T47D (cell line): ENCODE measurements around the gene MAPK6.
"Not testable (repeated sequence)": the region's sequence is repeated elsewhere in the genome, so short reads cannot be mapped to it uniquely, and the experiment has no call there.

ENCODE experiments used
- DNase-seq, 2 experiments: peaks; one replicate each; pipeline versions ENCODE4 v3.0.0 to v3.0.0-alpha.2; 2011 to 2012; ENCODE audit warnings: low read depth in 1 of 2, low spot score in 1 of 2
- JUND ChIP-seq: IDR thresholded peaks from 2 replicates; pipeline ENCODE4 v1.6.1; 2012; ENCODE audit warnings: low read depth
- in situ Hi-C: cut with HindIII; loops from 2 replicates; pipeline ENCODE4 v1.10.0; 2016; ENCODE audit warnings: low sequenced_read_pairs, low pct_unique_long_range_greater_than_20kb

Gene MAPK6

GRCh38 chr15:52018693-52019393 is at the start of gene MAPK6:
MAPK6 (plus strand) TSS chr15:52019219; CDS start chr15:52046461, 27,242 bp downstream.
- TF ChIP-seq JUND = no peak
- peak; percentile 95 for DNase-seq
- in situ Hi-C loops = no loop called here

GRCh38 chr15:51969728-51970127 is 49.3 kb upstream of the MAPK6 start:
- no peak for TF ChIP-seq JUND
- peak in 1 of 2 experiments; percentile 17 for DNase-seq
- in situ Hi-C loops = no loop called here

- DNase-seq = peak in 1 of 2 experiments; percentile 23
- no peak for TF ChIP-seq JUND
- in situ Hi-C loops = no loop called here
These were observed 48.7 kb upstream of the MAPK6 start for GRCh38 chr15:51970132-51970817.

- no peak for TF ChIP-seq JUND
- in situ Hi-C loops = no loop called here
- DNase-seq = no peak
These were observed 48.0 kb upstream of the MAPK6 start for GRCh38 chr15:51971032-51971374.

GRCh38 chr15:51971375-51972133 is 47.5 kb upstream of the MAPK6 start, which contains the start of gene LEO1:
LEO1 (minus strand) TSS chr15:51971778; CDS start chr15:51971745, 33 bp downstream.
- TF ChIP-seq JUND = no peak
- in situ Hi-C loops = no loop called here
- peak; percentile 89 to 98 for DNase-seq

- in situ Hi-C loops = no loop called here
- no peak for TF ChIP-seq JUND
- DNase-seq = no peak
These were observed 45.8 kb upstream of the MAPK6 start for GRCh38 chr15:51973220-51973619.

GRCh38 chr15:51973775-51974174 is 45.2 kb upstream of the MAPK6 start:
- TF ChIP-seq JUND = no peak
- no peak for DNase-seq
- in situ Hi-C loops = no loop called here

GRCh38 chr15:51982013-51982769 is 36.8 kb upstream of the MAPK6 start:
- in situ Hi-C loops = no loop called here
- peak; percentile 21 to 72 for DNase-seq
- no peak for TF ChIP-seq JUND

GRCh38 chr15:51982770-51983103 is 36.3 kb upstream of the MAPK6 start:
- in situ Hi-C loops = no loop called here
- TF ChIP-seq JUND = no peak
- no peak for DNase-seq

- in situ Hi-C loops = no loop called here
- DNase-seq = peak in 1 of 2 experiments; percentile 82
- TF ChIP-seq JUND = no peak
These were observed 27.9 kb upstream of the MAPK6 start for GRCh38 chr15:51991141-51991540.

- TF ChIP-seq JUND = no peak
- no peak for DNase-seq
- in situ Hi-C loops = no loop called here
These were observed 26.1 kb upstream of the MAPK6 start for GRCh38 chr15:51992953-51993352.

GRCh38 chr15:52002351-52002750 is 16.7 kb upstream of the MAPK6 start:
- no peak for DNase-seq
- no peak for TF ChIP-seq JUND
- in situ Hi-C loops = no loop called here

GRCh38 chr15:52003089-52003488 is 15.9 kb upstream of the MAPK6 start:
- DNase-seq, in situ Hi-C loops: not testable (repeated sequence)
